A549 treated with DMSO at 1 μM for 4 hours (cell line): Measurements from ENCODE around the gene SLCO2A1. TPM values are rescaled to one million over a fixed set of nuclear protein-coding genes. Genes with fewer than 3 reads are reported as not detected.

ENCODE experiments used
- total RNA-seq: library from RNA; stranded (reverse); fragments of 200-300 nt; extraction: Qiagen RNA extraction; gene quantifications from 5 replicates; pipeline ENCODE4 v1.2.3, GENCODE V29; 2022; ENCODE audit warnings: low read depth

SLCO2A1 gene
- total RNA-seq = 0.06 TPM in 1 of 5 replicates, not detected in the others

GRCh38 chr3:134029734-134030378 lies at the start of gene SLCO2A1:
Gene SLCO2A1 (minus strand): TSS chr3:134029925. CDS start chr3:134029802, 123 bp downstream.

GRCh38 chr3:133895208-133896001 lies 134.3 kb downstream of the SLCO2A1 start, which contains the start of gene RAB6B:
Gene RAB6B (minus strand): TSS chr3:133895882. CDS start chr3:133895466, 416 bp downstream.

Other genes starting within 250 kb of the SLCO2A1 start
- gene SRPRB, start 224.1 kb downstream of the SLCO2A1 start, total RNA-seq = 53.9 to 64.1 TPM (median 58.1 TPM) in 5 replicates
- 1.5 to 2.4 TPM (median 1.7 TPM) in 5 replicates for gene RAB6B, start 134.0 kb downstream of the SLCO2A1 start, total RNA-seq
- gene RYK, start 220.9 kb upstream of the SLCO2A1 start, total RNA-seq = 28.9 to 34.4 TPM (median 33.6 TPM) in 5 replicates